Lower lobe of right lung (tissue), 2 donors: Measurements from ENCODE around the gene MPRIP. TPM values are rescaled to one million over a fixed set of nuclear protein-coding genes. Genes with fewer than 3 reads are reported as not detected.
"Not testable (repeated sequence)": the region's sequence is repeated elsewhere in the genome, so short reads cannot be mapped to it uniquely, and the experiment has no call there.

ENCODE experiments used
- ATAC-seq, 2 donors: fragments of 200-7000 bp; cut with Tn5 transposase; one replicate each; pipeline ENCODE4 v1.9.1; 2020 to 2022; ENCODE audit warnings: mild to moderate bottlenecking in 2 of 2, moderate library complexity in 2 of 2
- DNase-seq: peaks from one replicate; pipeline ENCODE4 v3.0.0-alpha.2; 2020
- H3K27ac ChIP-seq: fragments of 200-600 bp; one replicate; pipeline ENCODE4 v1.8.0; 2022
- H3K27me3 ChIP-seq: fragments of 200-600 bp; one replicate; pipeline ENCODE4 v1.8.0; 2022; ENCODE audit warnings: low read depth
- H3K36me3 ChIP-seq: fragments of 200-600 bp; one replicate; pipeline ENCODE4 v1.8.0; 2022; ENCODE audit warnings: mild to moderate bottlenecking
- H3K4me1 ChIP-seq: fragments of 200-600 bp; one replicate; pipeline ENCODE4 v1.8.0; 2022
- H3K4me3 ChIP-seq: fragments of 200-600 bp; one replicate; pipeline ENCODE4 v1.8.0; 2022; ENCODE audit warnings: mild to moderate bottlenecking
- H3K9me3 ChIP-seq: fragments of 200-600 bp; one replicate; pipeline ENCODE4 v1.8.0; 2022
- intact Hi-C: fragments of 100-400 bp; cut with DNase I; formaldehyde crosslinking; loops from one replicate; pipeline ENCODE4 v1.11.0; 2022
- total RNA-seq: library from RNA; stranded (reverse); fragmentation: NEBNext Ultra II Directional; extraction: Animal tissue kit (Norgen Biotek cat#: 25700); gene quantifications from one replicate; pipeline ENCODE4 v1.2.1, GENCODE V29; 2021
- TF ChIP-seq, protein P1 (sequence below): fragments of 200-600 bp; IDR thresholded peaks from one replicate; pipeline ENCODE4 v1.8.0; 2022; ENCODE audit warnings: antibody characterized with exemption, mild to moderate bottlenecking
- donor health status: DM: no; HTN: yes; CAD: no; lungs with severe emphysema.

Gene MPRIP
- total RNA-seq, 1 donor from 2014 or later = 232 TPM

DNA sequence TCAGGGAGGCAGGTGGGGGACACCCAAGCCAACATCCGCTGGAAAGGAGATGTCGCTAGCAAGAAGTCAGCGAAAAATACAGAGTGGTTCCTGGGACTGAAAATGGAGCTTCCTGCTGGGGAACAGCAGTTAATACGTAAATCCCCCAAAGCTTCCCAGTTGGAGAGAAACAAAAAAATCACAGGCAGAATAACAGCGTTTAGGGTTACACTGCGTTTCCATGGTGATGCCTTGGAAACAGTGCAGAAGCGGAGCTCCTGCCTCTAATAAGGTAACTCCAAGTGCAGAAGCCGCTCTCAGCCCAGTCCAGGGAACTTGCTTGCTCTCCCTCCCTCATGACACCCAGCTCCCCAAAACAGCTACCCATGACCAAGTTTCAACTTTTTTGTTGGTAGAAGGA lies 90.5 kb downstream of the MPRIP start:
- TF ChIP-seq, protein P1, sequence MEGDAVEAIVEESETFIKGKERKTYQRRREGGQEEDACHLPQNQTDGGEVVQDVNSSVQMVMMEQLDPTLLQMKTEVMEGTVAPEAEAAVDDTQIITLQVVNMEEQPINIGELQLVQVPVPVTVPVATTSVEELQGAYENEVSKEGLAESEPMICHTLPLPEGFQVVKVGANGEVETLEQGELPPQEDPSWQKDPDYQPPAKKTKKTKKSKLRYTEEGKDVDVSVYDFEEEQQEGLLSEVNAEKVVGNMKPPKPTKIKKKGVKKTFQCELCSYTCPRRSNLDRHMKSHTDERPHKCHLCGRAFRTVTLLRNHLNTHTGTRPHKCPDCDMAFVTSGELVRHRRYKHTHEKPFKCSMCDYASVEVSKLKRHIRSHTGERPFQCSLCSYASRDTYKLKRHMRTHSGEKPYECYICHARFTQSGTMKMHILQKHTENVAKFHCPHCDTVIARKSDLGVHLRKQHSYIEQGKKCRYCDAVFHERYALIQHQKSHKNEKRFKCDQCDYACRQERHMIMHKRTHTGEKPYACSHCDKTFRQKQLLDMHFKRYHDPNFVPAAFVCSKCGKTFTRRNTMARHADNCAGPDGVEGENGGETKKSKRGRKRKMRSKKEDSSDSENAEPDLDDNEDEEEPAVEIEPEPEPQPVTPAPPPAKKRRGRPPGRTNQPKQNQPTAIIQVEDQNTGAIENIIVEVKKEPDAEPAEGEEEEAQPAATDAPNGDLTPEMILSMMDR = no peak
- no peak for DNase-seq
- peaks cover 96% of the 10 kb centered on the region for H3K36me3 ChIP-seq
- intact Hi-C loops = no loop called here
- no peak for ATAC-seq
- no peaks in the 10 kb centered on the region for H3K9me3 ChIP-seq
- no peak overlapping the region for H3K27ac ChIP-seq
- H3K4me1 ChIP-seq = peaks cover 24% of the 10 kb centered on the region
- H3K4me3 ChIP-seq = no peak overlapping the region
- H3K27me3 ChIP-seq = no peaks in the 10 kb centered on the region

DNA sequence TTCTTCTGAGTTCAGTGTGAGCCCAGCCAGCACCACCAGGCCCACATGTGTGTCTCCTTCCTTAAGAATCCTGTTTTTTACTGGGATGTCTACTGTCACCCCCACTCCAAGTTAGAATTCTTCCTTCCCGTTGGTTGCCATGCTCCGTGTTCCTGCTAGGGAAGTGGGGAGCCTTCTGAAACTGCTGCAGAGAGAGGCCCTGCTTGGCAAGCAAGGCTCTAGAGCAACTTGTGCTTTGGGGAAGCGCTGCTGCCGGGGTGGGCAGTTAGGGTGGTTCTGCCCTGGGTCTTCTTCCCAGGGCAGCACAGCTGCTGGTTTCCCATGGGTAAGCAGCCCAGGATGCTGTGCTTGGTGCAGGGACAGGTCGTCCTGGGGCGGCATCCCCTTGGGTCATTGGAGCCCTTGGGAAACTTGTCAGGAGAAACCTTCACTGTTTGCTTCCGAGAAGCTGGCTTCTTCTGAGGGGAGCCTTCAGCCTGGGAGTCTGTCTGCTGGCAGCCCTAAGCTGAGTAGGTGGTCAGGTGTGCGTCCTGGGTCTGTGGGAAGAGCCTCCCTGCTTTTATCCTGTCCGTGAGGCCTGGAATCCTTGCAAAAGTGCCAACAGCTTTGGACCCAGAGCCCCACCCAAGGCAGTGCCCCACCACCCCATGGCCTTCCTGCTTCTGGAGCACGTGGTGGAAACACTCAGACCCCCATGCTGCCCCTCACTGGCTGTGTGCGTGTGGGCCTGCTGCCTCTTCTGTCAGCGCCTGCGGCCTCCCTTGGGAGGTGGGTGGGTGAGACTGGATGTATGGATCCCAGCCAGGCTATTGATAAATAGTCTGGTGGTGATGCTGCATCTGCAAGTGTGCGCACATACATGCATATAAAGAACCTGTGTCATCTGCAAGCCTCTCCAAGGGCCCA lies 92.0 kb downstream of the MPRIP start:
- no peak for ATAC-seq

DNA sequence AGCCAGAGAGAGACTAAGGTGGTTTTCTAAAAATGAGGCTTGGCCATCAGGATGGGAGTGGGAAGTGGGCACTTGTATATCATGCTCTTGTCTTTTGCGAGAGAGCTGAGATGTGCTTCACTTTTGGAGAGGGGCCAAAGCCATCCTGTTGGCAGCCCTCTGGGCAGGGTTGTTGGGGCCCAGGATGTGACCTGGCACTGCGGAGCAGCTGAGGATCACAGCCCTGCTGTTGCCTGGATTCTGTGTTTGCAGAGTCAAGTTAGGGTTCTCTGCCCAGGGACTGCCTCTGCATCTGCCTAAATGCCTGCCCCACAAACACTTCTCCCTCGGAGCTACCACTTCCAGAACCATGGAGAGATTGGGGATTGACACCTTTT lies 92.7 kb downstream of the MPRIP start:
- TF ChIP-seq, protein P1 = no peak
- no peak for ATAC-seq
- intact Hi-C loops = no loop called here
- H3K9me3 ChIP-seq = no peaks in the 10 kb centered on the region
- peaks cover 97% of the 10 kb centered on the region for H3K36me3 ChIP-seq
- H3K27ac ChIP-seq = no peak overlapping the region
- H3K4me3 ChIP-seq = no peak overlapping the region
- H3K4me1 ChIP-seq = peaks cover 2% of the 10 kb centered on the region
- H3K27me3 ChIP-seq = no peaks in the 10 kb centered on the region
- DNase-seq = no peak

More for the DNA sequence above, 92.0 kb downstream of the MPRIP start:
- Histone ChIP-seq H3K9me3 (no peaks in the 10 kb centered on the region), H3K27ac (no peak overlapping the region), H3K36me3 (peaks cover 97% of the 10 kb centered on the region), H3K4me1 (peaks cover 8% of the 10 kb centered on the region), H3K4me3 (no peak overlapping the region), H3K27me3 (no peaks in the 10 kb centered on the region)
- intact Hi-C loops = no loop called here
- DNase-seq = no peak
- TF ChIP-seq, protein P1 = no peak

DNA sequence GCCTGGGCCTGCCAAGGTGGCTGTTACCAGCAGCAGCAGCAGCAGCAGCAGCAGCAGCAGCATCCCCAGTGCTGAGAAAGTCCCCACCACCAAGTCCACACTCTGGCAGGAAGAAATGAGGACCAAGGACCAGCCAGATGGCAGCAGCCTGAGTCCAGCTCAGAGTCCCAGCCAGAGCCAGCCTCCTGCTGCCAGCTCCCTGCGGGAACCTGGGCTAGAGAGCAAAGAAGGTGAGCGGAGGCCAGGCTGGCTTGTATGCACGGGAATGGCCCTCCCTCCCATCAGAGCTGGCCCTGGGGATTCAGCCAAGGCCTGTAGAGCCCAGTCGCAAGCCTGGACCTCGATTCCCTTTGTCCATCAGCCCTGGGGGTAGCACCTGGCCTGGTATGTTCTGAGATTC lies 94.0 kb downstream of the MPRIP start:
- H3K4me3 ChIP-seq, H3K27me3 ChIP-seq, DNase-seq, H3K4me1 ChIP-seq, H3K9me3 ChIP-seq, ATAC-seq, H3K27ac ChIP-seq, intact Hi-C loops: not testable (repeated sequence)
- peaks cover 99% of the 10 kb centered on the region for H3K36me3 ChIP-seq

DNA sequence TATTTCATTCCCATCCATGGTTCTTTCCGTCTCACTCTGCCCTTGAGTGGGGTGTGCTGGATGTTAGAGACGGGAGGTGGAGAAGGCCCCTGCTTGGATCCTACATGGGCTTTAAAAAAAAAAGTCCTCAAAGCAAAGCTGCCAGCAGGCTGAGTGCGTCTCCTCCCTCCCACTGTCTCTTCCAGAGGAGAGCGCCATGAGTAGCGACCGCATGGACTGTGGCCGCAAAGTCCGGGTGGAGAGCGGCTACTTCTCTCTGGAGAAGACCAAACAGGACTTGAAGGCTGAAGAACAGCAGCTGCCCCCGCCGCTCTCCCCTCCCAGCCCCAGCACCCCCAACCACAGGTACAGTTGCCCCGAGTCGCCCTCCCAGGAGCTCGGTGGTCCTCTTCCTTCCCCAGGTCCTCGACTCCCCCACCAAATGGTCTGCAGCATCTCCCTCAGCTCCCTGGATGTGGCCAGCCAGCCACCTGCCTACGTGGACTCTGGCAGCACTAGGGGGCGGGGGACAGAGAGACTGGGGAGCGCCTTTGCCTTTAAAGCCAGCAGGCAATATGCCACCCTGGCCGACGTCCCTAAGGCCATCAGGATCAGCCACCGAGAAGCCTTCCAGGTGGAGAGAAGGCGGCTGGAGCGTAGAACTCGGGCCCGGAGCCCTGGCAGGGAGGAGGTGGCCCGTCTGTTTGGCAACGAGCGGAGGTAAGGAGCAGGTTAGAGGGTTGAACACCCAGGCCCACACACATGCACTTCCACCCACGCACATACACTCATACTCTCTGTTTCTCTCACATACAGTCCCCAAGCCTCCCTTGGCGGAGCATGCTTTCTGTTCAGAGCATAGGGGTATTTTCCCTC lies 95.7 kb downstream of the MPRIP start:
- H3K36me3 ChIP-seq = peaks cover 99% of the 10 kb centered on the region

More for the DNA sequence above, 95.7 kb downstream of the MPRIP start:
- intact Hi-C loops = no loop called here
- Histone ChIP-seq H3K4me3 (no peak overlapping the region), H3K4me1 (peaks cover 9% of the 10 kb centered on the region), H3K9me3 (no peaks in the 10 kb centered on the region), H3K27me3 (no peaks in the 10 kb centered on the region), H3K27ac (no peak overlapping the region)
- DNase-seq (peak; percentile 30), ATAC-seq (no peak)
- TF ChIP-seq, protein P1 = no peak
